K562 (cell line): ENCODE measurements around the gene TMEM184A. TPM values are rescaled to one million over a fixed set of nuclear protein-coding genes. Genes with fewer than 3 reads are reported as not detected.
A peak's percentile ranks its signal among the peaks of the same experiment; 100 is the strongest.

Experiments
- BRF1 ChIP-seq: IDR thresholded peaks from 3 replicates; pipeline ENCODE4 v1.6.1; 2011; ENCODE audit warnings: borderline replicate concordance, mild to moderate bottlenecking; ENCODE audit not compliant: insufficient read length; ENCODE audit errors: extremely low read depth
- CTBP1 ChIP-seq: fragments of 450-650 bp; IDR thresholded peaks from 2 replicates; pipeline ENCODE4 v1.6.1; 2016; ENCODE audit warnings: borderline replicate concordance
- CXXC5 ChIP-seq: fragments of 250-450 bp; sonication (Bioruptor Pico); IDR thresholded peaks from 2 replicates; pipeline ENCODE4 v1.8.0; 2022; ENCODE audit warnings: inconsistent platforms, mild to moderate bottlenecking, moderate library complexity
- JUNB ChIP-seq: fragments of 450-650 bp; formaldehyde crosslinking; conservative IDR thresholded peaks from 2 replicates; pipeline ENCODE4 v1.4.0; 2020; ENCODE audit warnings: mild to moderate bottlenecking
- KLF10 ChIP-seq: fragments of 250-450 bp; sonication (Bioruptor Pico); IDR thresholded peaks from 2 replicates; pipeline ENCODE4 v1.6.1; 2021; ENCODE audit warnings: matching md5 sums
- MAFG ChIP-seq: fragments of 450-650 bp; conservative IDR thresholded peaks from 2 replicates; pipeline ENCODE4 v1.6.1; 2016; ENCODE audit warnings: missing genetic modification characterization, missing compliant biosample characterization
- NCOR1 ChIP-seq: fragments of 450-650 bp; IDR thresholded peaks from 2 replicates; pipeline ENCODE4 v1.6.1; 2016; ENCODE audit warnings: mild to moderate bottlenecking, moderate library complexity
- PTBP1 ChIP-seq: fragments of 200-400 bp; formaldehyde crosslinking; IDR thresholded peaks from 2 replicates; pipeline ENCODE4 v1.6.1; 2017; ENCODE audit warnings: low read depth, low read length
- RBM17 ChIP-seq: fragments of 200-400 bp; formaldehyde crosslinking; IDR thresholded peaks from 2 replicates; pipeline ENCODE4 v1.6.1; 2017; ENCODE audit warnings: low read depth, mild to moderate bottlenecking, low read length, borderline replicate concordance
- RFX5 ChIP-seq: IDR thresholded peaks from 2 replicates; pipeline ENCODE4 v1.6.1; 2011; ENCODE audit warnings: low read depth, mild to moderate bottlenecking, improper control_type of control experiment, low read length
- RUNX1 ChIP-seq: sonication (generic); IDR thresholded peaks from 2 replicates; pipeline ENCODE4 v1.6.1; 2016; ENCODE audit warnings: antibody characterized with exemption, low read depth
- SUPT5H ChIP-seq: fragments of 450-650 bp; IDR thresholded peaks from 2 replicates; pipeline ENCODE4 v1.6.1; 2016
- ZBTB17 ChIP-seq: fragments of 450-650 bp; formaldehyde crosslinking; IDR thresholded peaks from 2 replicates; pipeline ENCODE4 v1.4.0; 2020; ENCODE audit warnings: mild to moderate bottlenecking
- ZNF232 ChIP-seq: sonication (generic); formaldehyde crosslinking; IDR thresholded peaks from 2 replicates; pipeline ENCODE4 v1.8.0; 2022; ENCODE audit warnings: mild to moderate bottlenecking, missing genetic modification reagents
- ZNF324 ChIP-seq: fragments of 250-450 bp; sonication (Bioruptor Pico); IDR thresholded peaks from 2 replicates; pipeline ENCODE4 v1.4.0; 2020; ENCODE audit warnings: mild to moderate bottlenecking
- ZNF780A ChIP-seq: fragments of 250-450 bp; sonication (Bioruptor Pico); IDR thresholded peaks from 2 replicates; pipeline ENCODE4 v1.5.0; 2021; ENCODE audit warnings: mild to moderate bottlenecking
- polyA plus RNA-seq, 8 experiments: library from polyadenylated mRNA; depleted of rRNA in 4 of 8; stranded (reverse) in 5 of 8; unstranded in 3 of 8; fragments of >200 nt; fragmentation: Nextera tagmentation in 2 of 8; fragmentation: Illumina TruSeq in 1 of 8; extraction: Ambion mirVana in 2 of 8; extraction: Trizol in 1 of 8; gene quantifications; 2 replicates each; pipeline versions ENCODE4 v1.2.1 to v1.2.3, GENCODE V29; 2011 to 2014; ENCODE audit warnings: inconsistent platforms in 1 of 8, missing spikeins in 1 of 8
- total RNA-seq, 7 experiments: library from RNA; depleted of rRNA in 6 of 7; stranded (reverse); fragments of >200 nt in 6 of 7; fragmentation: Illumina TruSeq in 2 of 7; extraction: Trizol in 2 of 7; gene quantifications; 2 replicates each; pipeline versions ENCODE4 v1.2.1 to v1.2.3, GENCODE V29; 2011 to 2021; ENCODE audit warnings: low replicate concordance in 1 of 7
- TF ChIP-seq, protein P1 (sequence below), 2 experiments: IDR thresholded peaks; 2 replicates each; pipeline ENCODE4 v1.6.1; 2011; ENCODE audit warnings: borderline replicate concordance in 1 of 2, control low read depth in 1 of 2, low read depth in 1 of 2, low read length in 1 of 2, mild to moderate bottlenecking in 1 of 2, mixed read lengths in 1 of 2, moderate library complexity in 1 of 2; ENCODE audit not compliant: insufficient read depth in 1 of 2, insufficient read length in 1 of 2, poor library complexity in 1 of 2, severe bottlenecking in 1 of 2; ENCODE audit errors: extremely low read depth in 1 of 2
- TF ChIP-seq, protein P2 (sequence below): sonication (generic); formaldehyde crosslinking; IDR thresholded peaks from 2 replicates; pipeline ENCODE4 v1.8.0; 2022; ENCODE audit warnings: mild to moderate bottlenecking, missing genetic modification reagents, borderline replicate concordance
- TF ChIP-seq, protein P3 (sequence below): sonication (generic); formaldehyde crosslinking; IDR thresholded peaks from 2 replicates; pipeline ENCODE4 v1.8.1; 2023; ENCODE audit warnings: mild to moderate bottlenecking, missing genetic modification reagents
- TF ChIP-seq, protein P4 (sequence below), 2 experiments: fragments of 450-650 bp in 1 of 2; sonication (generic) in 1 of 2; formaldehyde crosslinking; conservative IDR thresholded peaks; 2 replicates each; pipeline versions ENCODE4 v1.4.0 to v1.8.1; 2020 to 2022; ENCODE audit warnings: mild to moderate bottlenecking in 1 of 2, missing genetic modification reagents in 1 of 2
- TF ChIP-seq, protein P5 (sequence below): fragments of 250-450 bp; sonication (Bioruptor Pico); IDR thresholded peaks from 2 replicates; pipeline ENCODE4 v1.5.0; 2020; ENCODE audit warnings: mild to moderate bottlenecking, borderline replicate concordance

TMEM184A gene
- total and polyA plus RNA-seq, 9 of the 15 experiments (the other 6 are each of a cell fraction or from before 2014, with no cell fraction given) = 0.10 to 0.18 (median 0.11) TPM; not detected in 6

DNA sequence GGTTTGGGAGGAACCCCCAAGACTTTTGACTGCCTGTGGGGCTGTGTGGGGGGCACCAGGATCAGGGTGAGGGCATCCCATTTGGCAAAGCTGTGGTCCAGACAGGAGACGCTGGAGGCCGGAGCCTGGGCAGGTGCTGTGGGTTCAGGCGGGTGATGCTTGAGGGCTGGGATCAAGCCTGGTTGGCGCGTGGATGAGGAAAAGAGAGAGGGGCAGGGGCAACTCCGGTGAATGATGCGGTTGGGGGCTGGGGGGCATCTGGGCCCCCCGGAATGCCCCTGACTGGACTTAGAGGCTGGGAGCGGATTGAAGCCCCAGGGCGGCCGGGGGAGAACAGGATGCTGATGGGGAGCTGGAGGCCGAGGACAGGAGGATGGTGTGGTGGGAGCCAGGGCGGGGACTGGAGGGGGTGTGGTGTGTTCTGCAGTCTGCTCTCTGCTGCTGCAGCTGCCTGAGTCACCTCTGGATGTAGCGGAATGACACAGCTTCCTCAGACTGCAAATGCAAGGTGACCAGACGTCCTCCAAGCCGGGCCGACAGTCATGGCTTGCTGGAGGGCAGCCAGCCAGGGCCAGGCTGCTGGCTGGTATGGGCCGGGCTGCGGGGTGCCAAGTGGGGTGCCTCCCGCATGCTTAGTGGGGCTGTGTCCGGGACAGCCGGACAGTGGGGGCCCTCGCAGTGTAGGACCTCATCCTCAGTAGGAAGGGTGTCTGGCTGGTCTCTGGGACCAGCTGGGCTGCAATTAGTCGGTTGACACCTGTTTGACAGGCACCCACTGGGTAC lies 22.3 kb downstream of the TMEM184A start (continued):
- TF ChIP-seq, protein P1, sequence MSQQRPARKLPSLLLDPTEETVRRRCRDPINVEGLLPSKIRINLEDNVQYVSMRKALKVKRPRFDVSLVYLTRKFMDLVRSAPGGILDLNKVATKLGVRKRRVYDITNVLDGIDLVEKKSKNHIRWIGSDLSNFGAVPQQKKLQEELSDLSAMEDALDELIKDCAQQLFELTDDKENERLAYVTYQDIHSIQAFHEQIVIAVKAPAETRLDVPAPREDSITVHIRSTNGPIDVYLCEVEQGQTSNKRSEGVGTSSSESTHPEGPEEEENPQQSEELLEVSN (IDR thresholded peaks at IDR 0.05; ENCODE audit: borderline replicate concordance in 1 of 2, extremely low read depth in 1 of 2, insufficient read depth in 1 of 2, insufficient read length in 1 of 2, low read depth in 1 of 2, low read length in 1 of 2, poor library complexity in 1 of 2, severe bottlenecking in 1 of 2) = peak in 1 of 2 experiments; percentile 26
- TF ChIP-seq BRF1 (no peak), CTBP1 (peak; percentile 50; the same call in 1 of the 2 replicates), PTBP1 (no peak), RUNX1 (no peak), ZNF780A (CRISPR knock-in tag) (no peak), RFX5 (no peak), NCOR1 (no peak; the same call in 1 of the 2 replicates), JUNB (no peak), CXXC5 (CRISPR knock-in tag) (no peak), RBM17 (no peak), MAFG (tag) (peak; percentile 49; the same call in 1 of the 2 replicates), ZBTB17 (CRISPR knock-in tag) (no peak), ZNF324 (CRISPR knock-in tag) (no peak), KLF10 (CRISPR knock-in tag) (no peak), SUPT5H (no peak), ZNF232 (CRISPR knock-in tag) (no peak)
- TF ChIP-seq, protein P2, sequence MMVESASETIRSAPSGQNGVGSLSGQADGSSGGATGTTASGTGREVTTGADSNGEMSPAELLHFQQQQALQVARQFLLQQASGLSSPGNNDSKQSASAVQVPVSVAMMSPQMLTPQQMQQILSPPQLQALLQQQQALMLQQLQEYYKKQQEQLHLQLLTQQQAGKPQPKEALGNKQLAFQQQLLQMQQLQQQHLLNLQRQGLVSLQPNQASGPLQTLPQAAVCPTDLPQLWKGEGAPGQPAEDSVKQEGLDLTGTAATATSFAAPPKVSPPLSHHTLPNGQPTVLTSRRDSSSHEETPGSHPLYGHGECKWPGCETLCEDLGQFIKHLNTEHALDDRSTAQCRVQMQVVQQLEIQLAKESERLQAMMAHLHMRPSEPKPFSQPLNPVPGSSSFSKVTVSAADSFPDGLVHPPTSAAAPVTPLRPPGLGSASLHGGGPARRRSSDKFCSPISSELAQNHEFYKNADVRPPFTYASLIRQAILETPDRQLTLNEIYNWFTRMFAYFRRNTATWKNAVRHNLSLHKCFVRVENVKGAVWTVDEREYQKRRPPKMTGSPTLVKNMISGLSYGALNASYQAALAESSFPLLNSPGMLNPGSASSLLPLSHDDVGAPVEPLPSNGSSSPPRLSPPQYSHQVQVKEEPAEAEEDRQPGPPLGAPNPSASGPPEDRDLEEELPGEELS (CRISPR knock-in tag) = no peak
- TF ChIP-seq, protein P3, sequence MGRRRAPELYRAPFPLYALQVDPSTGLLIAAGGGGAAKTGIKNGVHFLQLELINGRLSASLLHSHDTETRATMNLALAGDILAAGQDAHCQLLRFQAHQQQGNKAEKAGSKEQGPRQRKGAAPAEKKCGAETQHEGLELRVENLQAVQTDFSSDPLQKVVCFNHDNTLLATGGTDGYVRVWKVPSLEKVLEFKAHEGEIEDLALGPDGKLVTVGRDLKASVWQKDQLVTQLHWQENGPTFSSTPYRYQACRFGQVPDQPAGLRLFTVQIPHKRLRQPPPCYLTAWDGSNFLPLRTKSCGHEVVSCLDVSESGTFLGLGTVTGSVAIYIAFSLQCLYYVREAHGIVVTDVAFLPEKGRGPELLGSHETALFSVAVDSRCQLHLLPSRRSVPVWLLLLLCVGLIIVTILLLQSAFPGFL (CRISPR knock-in tag) = no peak
- TF ChIP-seq, protein P4, sequence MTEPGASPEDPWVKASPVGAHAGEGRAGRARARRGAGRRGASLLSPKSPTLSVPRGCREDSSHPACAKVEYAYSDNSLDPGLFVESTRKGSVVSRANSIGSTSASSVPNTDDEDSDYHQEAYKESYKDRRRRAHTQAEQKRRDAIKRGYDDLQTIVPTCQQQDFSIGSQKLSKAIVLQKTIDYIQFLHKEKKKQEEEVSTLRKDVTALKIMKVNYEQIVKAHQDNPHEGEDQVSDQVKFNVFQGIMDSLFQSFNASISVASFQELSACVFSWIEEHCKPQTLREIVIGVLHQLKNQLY (CRISPR knock-in tag; conservative IDR thresholded peaks at IDR 0.05) = no peak
- TF ChIP-seq, protein P5, sequence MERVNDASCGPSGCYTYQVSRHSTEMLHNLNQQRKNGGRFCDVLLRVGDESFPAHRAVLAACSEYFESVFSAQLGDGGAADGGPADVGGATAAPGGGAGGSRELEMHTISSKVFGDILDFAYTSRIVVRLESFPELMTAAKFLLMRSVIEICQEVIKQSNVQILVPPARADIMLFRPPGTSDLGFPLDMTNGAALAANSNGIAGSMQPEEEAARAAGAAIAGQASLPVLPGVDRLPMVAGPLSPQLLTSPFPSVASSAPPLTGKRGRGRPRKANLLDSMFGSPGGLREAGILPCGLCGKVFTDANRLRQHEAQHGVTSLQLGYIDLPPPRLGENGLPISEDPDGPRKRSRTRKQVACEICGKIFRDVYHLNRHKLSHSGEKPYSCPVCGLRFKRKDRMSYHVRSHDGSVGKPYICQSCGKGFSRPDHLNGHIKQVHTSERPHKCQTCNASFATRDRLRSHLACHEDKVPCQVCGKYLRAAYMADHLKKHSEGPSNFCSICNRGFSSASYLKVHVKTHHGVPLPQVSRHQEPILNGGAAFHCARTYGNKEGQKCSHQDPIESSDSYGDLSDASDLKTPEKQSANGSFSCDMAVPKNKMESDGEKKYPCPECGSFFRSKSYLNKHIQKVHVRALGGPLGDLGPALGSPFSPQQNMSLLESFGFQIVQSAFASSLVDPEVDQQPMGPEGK = no peak
